ENCODE measurements around the gene TBC1D23.

GRCh38 chr3:100359035-100359434 is 98.2 kb downstream of the TBC1D23 start:
- TF ChIP-seq CTCF (IDR thresholded peaks at IDR 0.05; ENCODE audit: low read depth, low read length, missing input control) (no peak), ATF3 (IDR thresholded peaks at IDR 0.05) (no peak), NR2F2 (IDR thresholded peaks at IDR 0.05) (no peak), YY1 (IDR thresholded peaks at IDR 0.05) (no peak), TAF1 (conservative IDR thresholded peaks at IDR 0.05) (no peak), GABPA (IDR thresholded peaks at IDR 0.05 in 1 of 2, conservative IDR thresholded peaks at IDR 0.05 in 1 of 2) (no peak), MAX (IDR thresholded peaks at IDR 0.05) (no peak), REST (IDR thresholded peaks at IDR 0.05) (no peak), RAD21 (IDR thresholded peaks at IDR 0.05) (no peak), ZBTB33 (IDR thresholded peaks at IDR 0.05) (no peak), JUND (IDR thresholded peaks at IDR 0.05) (no peak)

Measured in liver (tissue), 3 donors.